ENCODE results near the gene TROAP. TPM values are rescaled to one million over a fixed set of nuclear protein-coding genes. Genes with fewer than 3 reads are reported as not detected.

TROAP gene
- total and polyA plus RNA-seq, 9 of the 15 experiments (the other 6 are each of a cell fraction or from before 2014, with no cell fraction given): 46.4 to 171 (median 59.8) TPM

DNA sequence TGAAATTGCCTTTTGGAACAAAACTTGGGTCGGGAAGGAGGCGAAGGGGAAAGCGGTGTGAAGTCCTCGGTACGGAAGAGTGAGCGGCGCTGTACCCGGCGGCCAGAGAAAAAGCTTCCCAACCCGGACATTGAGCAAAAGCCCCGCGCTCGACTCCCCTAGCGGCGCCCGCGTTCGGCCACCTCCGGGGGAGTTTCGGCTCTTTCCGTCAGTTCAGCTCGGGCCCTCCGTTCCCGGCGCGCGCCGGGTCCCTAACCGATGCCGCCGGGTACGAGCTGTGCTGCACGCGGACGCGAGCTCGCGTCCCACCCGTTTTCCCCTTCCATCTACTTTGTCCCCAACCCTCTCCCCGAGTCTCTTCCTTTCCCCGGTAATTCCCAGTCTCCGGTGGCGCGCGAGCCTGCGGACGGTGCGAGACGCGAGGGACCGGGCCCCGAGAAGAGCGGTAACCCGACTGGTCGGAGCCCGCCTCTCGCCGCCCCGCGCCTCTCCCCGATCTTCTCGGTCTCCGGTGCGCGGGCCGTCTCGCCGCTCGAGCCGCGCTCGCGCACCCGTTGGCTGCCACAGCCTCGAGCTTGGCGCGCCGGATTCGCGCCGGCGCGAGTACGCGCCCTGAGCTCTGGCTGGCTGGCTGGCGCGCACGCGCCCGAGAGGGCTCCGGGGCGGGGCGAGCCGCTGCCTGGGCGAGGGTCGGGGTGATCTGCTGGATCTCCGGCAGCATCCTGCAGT is 43.8 kb downstream of the TROAP start (continued):
- TF ChIP-seq, protein P1, sequence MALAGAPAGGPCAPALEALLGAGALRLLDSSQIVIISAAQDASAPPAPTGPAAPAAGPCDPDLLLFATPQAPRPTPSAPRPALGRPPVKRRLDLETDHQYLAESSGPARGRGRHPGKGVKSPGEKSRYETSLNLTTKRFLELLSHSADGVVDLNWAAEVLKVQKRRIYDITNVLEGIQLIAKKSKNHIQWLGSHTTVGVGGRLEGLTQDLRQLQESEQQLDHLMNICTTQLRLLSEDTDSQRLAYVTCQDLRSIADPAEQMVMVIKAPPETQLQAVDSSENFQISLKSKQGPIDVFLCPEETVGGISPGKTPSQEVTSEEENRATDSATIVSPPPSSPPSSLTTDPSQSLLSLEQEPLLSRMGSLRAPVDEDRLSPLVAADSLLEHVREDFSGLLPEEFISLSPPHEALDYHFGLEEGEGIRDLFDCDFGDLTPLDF (CRISPR knock-in tag; IDR thresholded peaks at IDR 0.05): peak; percentile 89
- TF ChIP-seq SUPT5H (IDR thresholded peaks at IDR 0.05) (peak; percentile 97), GABPA (tag; conservative IDR thresholded peaks at IDR 0.05; ENCODE audit: low read depth) (peak; percentile 54), NBN (IDR thresholded peaks at IDR 0.05; ENCODE audit: low read depth) (no peak), ETS2 (tag; IDR thresholded peaks at IDR 0.05; ENCODE audit: borderline replicate concordance, poor library complexity, severe bottlenecking) (no peak), MAZ (CRISPR knock-in tag; conservative IDR thresholded peaks at IDR 0.05 in 1 of 2, IDR thresholded peaks at IDR 0.05 in 1 of 2) (peak; percentile 55 to 71; a peak in 3 of 4 replicates), SREBF2 (CRISPR knock-in tag; IDR thresholded peaks at IDR 0.05) (no peak), ELF1 (tag; IDR thresholded peaks at IDR 0.05) (peak; percentile 63; the same call in 1 of the 2 replicates), ZNF551 (CRISPR knock-in tag; IDR thresholded peaks at IDR 0.05) (no peak), L3MBTL2 (IDR thresholded peaks at IDR 0.05) (peak; percentile 86), KLF13 (tag; IDR thresholded peaks at IDR 0.05; ENCODE audit: borderline replicate concordance, low read depth) (0 out of 2 replicates have a peak, but pooled peaks have one; percentile 11), ZNF12 (CRISPR knock-in tag; IDR thresholded peaks at IDR 0.05) (peak; percentile 46; the same call in 1 of the 2 replicates), E2F3 (CRISPR knock-in tag; IDR thresholded peaks at IDR 0.05) (peak; percentile 77; the same call in 1 of the 2 replicates), ZFP36 (IDR thresholded peaks at IDR 0.05; ENCODE audit: low read depth, low read length, partially characterized antibody) (no peak), NRF1 (conservative IDR thresholded peaks at IDR 0.05 in 1 of 2, IDR thresholded peaks at IDR 0.05 in 1 of 2) (peak; percentile 96), LCOR (CRISPR knock-in tag; IDR thresholded peaks at IDR 0.05) (peak; percentile 65; the same call in 1 of the 2 replicates), TEAD1 (CRISPR knock-in tag; IDR thresholded peaks at IDR 0.05) (peak in 1 of 2 experiments; percentile 78; a peak in 1 of 4 replicates), NR3C1 (CRISPR knock-in tag; IDR thresholded peaks at IDR 0.05) (peak; percentile 52; the same call in 1 of the 2 replicates)
- TF ChIP-seq, protein P2, sequence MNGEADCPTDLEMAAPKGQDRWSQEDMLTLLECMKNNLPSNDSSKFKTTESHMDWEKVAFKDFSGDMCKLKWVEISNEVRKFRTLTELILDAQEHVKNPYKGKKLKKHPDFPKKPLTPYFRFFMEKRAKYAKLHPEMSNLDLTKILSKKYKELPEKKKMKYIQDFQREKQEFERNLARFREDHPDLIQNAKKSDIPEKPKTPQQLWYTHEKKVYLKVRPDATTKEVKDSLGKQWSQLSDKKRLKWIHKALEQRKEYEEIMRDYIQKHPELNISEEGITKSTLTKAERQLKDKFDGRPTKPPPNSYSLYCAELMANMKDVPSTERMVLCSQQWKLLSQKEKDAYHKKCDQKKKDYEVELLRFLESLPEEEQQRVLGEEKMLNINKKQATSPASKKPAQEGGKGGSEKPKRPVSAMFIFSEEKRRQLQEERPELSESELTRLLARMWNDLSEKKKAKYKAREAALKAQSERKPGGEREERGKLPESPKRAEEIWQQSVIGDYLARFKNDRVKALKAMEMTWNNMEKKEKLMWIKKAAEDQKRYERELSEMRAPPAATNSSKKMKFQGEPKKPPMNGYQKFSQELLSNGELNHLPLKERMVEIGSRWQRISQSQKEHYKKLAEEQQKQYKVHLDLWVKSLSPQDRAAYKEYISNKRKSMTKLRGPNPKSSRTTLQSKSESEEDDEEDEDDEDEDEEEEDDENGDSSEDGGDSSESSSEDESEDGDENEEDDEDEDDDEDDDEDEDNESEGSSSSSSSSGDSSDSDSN (IDR thresholded peaks at IDR 0.05; ENCODE audit: borderline replicate concordance in 1 of 2, low read depth in 2 of 2, low read length in 2 of 2): peak; percentile 32 to 69; a peak in 3 of 4 replicates
- TF ChIP-seq, protein P3, sequence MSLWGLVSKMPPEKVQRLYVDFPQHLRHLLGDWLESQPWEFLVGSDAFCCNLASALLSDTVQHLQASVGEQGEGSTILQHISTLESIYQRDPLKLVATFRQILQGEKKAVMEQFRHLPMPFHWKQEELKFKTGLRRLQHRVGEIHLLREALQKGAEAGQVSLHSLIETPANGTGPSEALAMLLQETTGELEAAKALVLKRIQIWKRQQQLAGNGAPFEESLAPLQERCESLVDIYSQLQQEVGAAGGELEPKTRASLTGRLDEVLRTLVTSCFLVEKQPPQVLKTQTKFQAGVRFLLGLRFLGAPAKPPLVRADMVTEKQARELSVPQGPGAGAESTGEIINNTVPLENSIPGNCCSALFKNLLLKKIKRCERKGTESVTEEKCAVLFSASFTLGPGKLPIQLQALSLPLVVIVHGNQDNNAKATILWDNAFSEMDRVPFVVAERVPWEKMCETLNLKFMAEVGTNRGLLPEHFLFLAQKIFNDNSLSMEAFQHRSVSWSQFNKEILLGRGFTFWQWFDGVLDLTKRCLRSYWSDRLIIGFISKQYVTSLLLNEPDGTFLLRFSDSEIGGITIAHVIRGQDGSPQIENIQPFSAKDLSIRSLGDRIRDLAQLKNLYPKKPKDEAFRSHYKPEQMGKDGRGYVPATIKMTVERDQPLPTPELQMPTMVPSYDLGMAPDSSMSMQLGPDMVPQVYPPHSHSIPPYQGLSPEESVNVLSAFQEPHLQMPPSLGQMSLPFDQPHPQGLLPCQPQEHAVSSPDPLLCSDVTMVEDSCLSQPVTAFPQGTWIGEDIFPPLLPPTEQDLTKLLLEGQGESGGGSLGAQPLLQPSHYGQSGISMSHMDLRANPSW (CRISPR knock-in tag; IDR thresholded peaks at IDR 0.05): peak; percentile 43; the same call in 1 of the 2 replicates
- TF ChIP-seq, protein P4, sequence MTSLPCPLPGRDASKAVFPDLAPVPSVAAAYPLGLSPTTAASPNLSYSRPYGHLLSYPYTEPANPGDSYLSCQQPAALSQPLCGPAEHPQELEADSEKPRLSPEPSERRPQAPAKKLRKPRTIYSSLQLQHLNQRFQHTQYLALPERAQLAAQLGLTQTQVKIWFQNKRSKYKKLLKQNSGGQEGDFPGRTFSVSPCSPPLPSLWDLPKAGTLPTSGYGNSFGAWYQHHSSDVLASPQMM (CRISPR knock-in tag; IDR thresholded peaks at IDR 0.05): no peak

All from K562 (cell line).